Esophagus muscularis mucosa (tissue), 4 donors: ENCODE results near the gene DUSP22. TPM values are rescaled to one million over a fixed set of nuclear protein-coding genes. Genes with fewer than 3 reads are reported as not detected.

Source experiments
- DNase-seq: peaks from one replicate; pipeline ENCODE4 v3.0.0-alpha.2; 2017; ENCODE audit errors: extremely low spot score
- H3K27ac ChIP-seq, 4 donors: fragments of 200-600 bp; sonication (generic); replicated peaks in 1 of 4; 1 replicate in 3 of 4; 2 replicates in 1 of 4; pipeline ENCODE4 v1.5.1; 2016 to 2019; ENCODE audit warnings: mild to moderate bottlenecking in 1 of 4
- H3K27me3 ChIP-seq, 4 donors: fragments of 200-600 bp; sonication (generic); one replicate each; pipeline versions ENCODE4 v1.5.1 to v1.6.0; 2016 to 2019
- H3K36me3 ChIP-seq, 4 donors: fragments of 200-600 bp; sonication (generic); one replicate each; pipeline ENCODE4 v1.5.1; 2016 to 2019
- H3K4me1 ChIP-seq, 4 donors: fragments of 200-600 bp; sonication (generic); one replicate each; pipeline ENCODE4 v1.5.1; 2016 to 2019
- H3K4me3 ChIP-seq, 4 donors: fragments of 200-600 bp; sonication (generic); 1 replicate in 2 of 4; 2 replicates in 2 of 4; pipeline ENCODE4 v1.5.1; 2016 to 2019; ENCODE audit warnings: mild to moderate bottlenecking in 4 of 4, moderate library complexity in 1 of 4
- H3K9me3 ChIP-seq, 4 donors: fragments of 200-600 bp; sonication (generic); 1 replicate in 3 of 4; 2 replicates in 1 of 4; pipeline ENCODE4 v1.5.1; 2016 to 2019
- EP300 ChIP-seq: sonication (generic); formaldehyde crosslinking; IDR thresholded peaks from one replicate; pipeline ENCODE4 v1.6.1; 2017; ENCODE audit warnings: antibody characterized with exemption
- POLR2A ChIP-seq: fragments of 450-650 bp; IDR thresholded peaks from one replicate; pipeline ENCODE4 v1.6.1; 2017; ENCODE audit warnings: antibody characterized with exemption, moderate library complexity, mild to moderate bottlenecking, low read depth
- POLR2AphosphoS5 ChIP-seq, 2 donors: sonication (generic); formaldehyde crosslinking; IDR thresholded peaks; one replicate each; pipeline ENCODE4 v1.6.1; 2017; ENCODE audit warnings: antibody characterized with exemption in 2 of 2
- WGBS: methylation state at CpG from one replicate; pipeline ENCODE4 v1.1.5; 2018; 5-methylcytosine and 5-hydroxymethylcytosine counted together
- intact Hi-C: fragments of 100-400 bp; cut with DNase I; formaldehyde crosslinking; loops from one replicate; pipeline ENCODE4 v1.15.1; 2023
- total RNA-seq, 4 donors: library from RNA; depleted of rRNA; stranded (reverse); fragments of >200 nt; gene quantifications; one replicate each; pipeline versions ENCODE4 v1.1.0 to v1.2.1, GENCODE V29; 2016
- TF ChIP-seq, protein P1 (sequence below), 3 experiments: fragments of 200-600 bp in 2 of 3; fragments of 450-650 bp in 1 of 3; sonication (generic) in 2 of 3; IDR thresholded peaks; one replicate each; pipeline ENCODE4 v1.5.1; 2017 to 2019; ENCODE audit warnings: antibody characterized with exemption in 3 of 3, mild to moderate bottlenecking in 2 of 3, moderate library complexity in 1 of 3

The DUSP22 gene
- total RNA-seq, 4 donors from 2014 or later = 67.7 to 95.6 (median 73.7) TPM

DNA sequence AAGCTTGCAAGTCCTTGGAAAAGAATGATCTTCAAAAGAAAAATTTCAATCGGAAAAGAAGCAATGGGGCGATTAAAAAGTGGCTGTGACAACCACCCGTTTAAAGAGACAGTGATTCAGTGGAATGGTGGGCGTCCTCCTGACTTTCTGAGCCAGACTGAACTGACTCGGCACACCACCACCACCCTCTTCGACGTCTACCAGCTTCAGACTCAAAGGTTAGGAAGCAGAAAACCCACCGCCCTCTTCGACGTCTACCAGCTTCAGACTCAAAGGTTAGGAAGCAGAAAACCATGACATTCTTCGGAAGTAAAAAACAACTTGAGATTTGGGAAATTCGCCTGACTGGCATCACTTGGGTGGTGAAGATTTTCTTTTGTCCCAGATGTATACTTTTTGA, 71.0 kb downstream of the DUSP22 start:
- no peak for DNase-seq
- intact Hi-C loops = no loop called here
- no peaks in the 10 kb centered on the region for H3K36me3 ChIP-seq
- TF ChIP-seq EP300 = no peak
- no peak for TF ChIP-seq POLR2AphosphoS5 (IDR thresholded peaks at IDR 0.05)
- TF ChIP-seq, protein P1, sequence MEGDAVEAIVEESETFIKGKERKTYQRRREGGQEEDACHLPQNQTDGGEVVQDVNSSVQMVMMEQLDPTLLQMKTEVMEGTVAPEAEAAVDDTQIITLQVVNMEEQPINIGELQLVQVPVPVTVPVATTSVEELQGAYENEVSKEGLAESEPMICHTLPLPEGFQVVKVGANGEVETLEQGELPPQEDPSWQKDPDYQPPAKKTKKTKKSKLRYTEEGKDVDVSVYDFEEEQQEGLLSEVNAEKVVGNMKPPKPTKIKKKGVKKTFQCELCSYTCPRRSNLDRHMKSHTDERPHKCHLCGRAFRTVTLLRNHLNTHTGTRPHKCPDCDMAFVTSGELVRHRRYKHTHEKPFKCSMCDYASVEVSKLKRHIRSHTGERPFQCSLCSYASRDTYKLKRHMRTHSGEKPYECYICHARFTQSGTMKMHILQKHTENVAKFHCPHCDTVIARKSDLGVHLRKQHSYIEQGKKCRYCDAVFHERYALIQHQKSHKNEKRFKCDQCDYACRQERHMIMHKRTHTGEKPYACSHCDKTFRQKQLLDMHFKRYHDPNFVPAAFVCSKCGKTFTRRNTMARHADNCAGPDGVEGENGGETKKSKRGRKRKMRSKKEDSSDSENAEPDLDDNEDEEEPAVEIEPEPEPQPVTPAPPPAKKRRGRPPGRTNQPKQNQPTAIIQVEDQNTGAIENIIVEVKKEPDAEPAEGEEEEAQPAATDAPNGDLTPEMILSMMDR (IDR thresholded peaks at IDR 0.05) = no peak
- TF ChIP-seq POLR2A = no peak
- WGBS = 84% methylated on average over 12 of the region's 12 CpGs
- no peak overlapping the region for H3K27ac ChIP-seq
- H3K27me3 ChIP-seq = peaks cover 0 to 42% (median 2%) of the 10 kb centered on the region in 4 donors
- H3K4me1 ChIP-seq = no peaks in the 10 kb centered on the region
- peaks cover 0 to 17% (median 4%) of the 10 kb centered on the region in 4 donors for H3K9me3 ChIP-seq
- H3K4me3 ChIP-seq = no peak overlapping the region

DNA sequence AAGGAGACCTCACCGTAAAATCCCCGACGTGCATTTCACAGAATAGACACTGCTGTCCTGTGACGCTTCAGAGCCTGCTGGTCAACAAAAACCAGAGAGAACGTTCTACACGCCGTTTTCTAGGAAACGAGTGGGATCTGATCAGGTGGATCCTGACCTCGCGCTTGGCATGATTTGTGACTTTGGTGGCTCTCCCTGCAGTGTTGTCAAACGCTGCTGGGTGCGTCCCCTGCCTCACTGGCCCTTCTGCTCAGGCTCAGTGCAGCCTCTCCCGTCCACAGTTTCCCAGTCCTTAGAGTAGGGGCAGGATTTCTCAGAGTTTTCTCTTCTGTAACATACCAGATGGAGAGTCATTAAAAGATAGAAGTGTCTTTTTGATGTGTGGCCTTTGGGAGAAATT, 71.6 kb downstream of the DUSP22 start:
- intact Hi-C loops = no loop called here
- no peak for TF ChIP-seq POLR2AphosphoS5 (IDR thresholded peaks at IDR 0.05)
- TF ChIP-seq POLR2A = no peak
- TF ChIP-seq, protein P1 (IDR thresholded peaks at IDR 0.05) = no peak
- no peak for TF ChIP-seq EP300
- Histone ChIP-seq H3K4me1 (no peaks in the 10 kb centered on the region), H3K9me3 (peaks cover 0 to 17% (median 4%) of the 10 kb centered on the region in 4 donors), H3K36me3 (no peaks in the 10 kb centered on the region), H3K4me3 (no peak overlapping the region), H3K27ac (no peak overlapping the region), H3K27me3 (peaks cover 0 to 45% (median 4%) of the 10 kb centered on the region in 4 donors)
- no peak for DNase-seq
- WGBS = 90% methylated on average over 13 of the region's 13 CpGs

DNA sequence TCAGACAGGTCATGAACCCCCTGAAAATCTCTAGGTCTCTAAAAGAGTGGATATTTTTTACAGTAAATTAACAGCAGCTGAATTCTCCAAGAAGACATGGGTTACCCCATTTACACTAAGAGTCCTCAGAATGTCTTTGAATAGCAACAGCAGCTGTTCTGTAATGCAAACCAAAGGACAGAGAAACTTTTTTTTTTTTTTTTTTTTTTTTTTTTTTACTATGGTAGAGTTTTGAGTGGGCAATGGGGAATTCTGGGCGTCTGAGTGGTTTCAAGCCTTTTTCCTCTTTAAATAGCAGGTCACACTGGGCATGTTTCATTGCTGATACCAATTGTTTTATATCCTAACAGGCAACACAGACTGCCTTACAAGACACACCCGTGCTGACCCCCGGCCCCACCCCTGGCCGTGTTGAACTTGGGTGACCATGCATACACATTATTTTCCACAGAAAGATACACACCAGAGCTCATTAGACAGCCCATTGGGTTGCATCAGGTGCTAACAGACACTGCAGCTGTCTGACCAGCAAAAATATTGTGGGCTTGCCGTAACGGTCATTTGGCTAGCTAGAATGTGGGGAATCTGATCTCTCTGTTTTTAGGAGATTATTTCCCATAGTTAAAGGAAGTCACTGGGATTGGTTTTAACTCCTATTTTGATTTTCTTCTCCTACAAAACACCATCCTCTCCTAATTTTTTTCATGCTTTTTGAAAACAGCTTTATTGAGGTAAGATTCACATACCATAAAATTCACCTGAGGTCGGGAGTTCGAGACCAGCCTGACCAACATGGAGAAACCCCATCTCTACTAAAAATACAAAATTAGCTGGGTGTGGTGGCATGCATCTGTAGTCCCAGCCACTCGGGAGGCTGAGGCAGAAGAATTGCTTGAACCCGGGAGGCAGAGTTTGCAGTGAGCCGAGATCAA, 72.6 kb downstream of the DUSP22 start:
- intact Hi-C loops = no loop called here
- Histone ChIP-seq H3K4me3 (no peak overlapping the region), H3K36me3 (no peaks in the 10 kb centered on the region), H3K27ac (no peak overlapping the region), H3K27me3 (peaks cover 0 to 55% (median 4%) of the 10 kb centered on the region in 4 donors), H3K4me1 (no peaks in the 10 kb centered on the region), H3K9me3 (peaks cover 0 to 17% (median 4%) of the 10 kb centered on the region in 4 donors)
- 68% methylated on average over 11 of the region's 11 CpGs for WGBS
- no peak for DNase-seq
- TF ChIP-seq, protein P1 (IDR thresholded peaks at IDR 0.05) = no peak
- TF ChIP-seq EP300 = no peak
- TF ChIP-seq POLR2A = no peak
- TF ChIP-seq POLR2AphosphoS5 (IDR thresholded peaks at IDR 0.05) = no peak

DNA sequence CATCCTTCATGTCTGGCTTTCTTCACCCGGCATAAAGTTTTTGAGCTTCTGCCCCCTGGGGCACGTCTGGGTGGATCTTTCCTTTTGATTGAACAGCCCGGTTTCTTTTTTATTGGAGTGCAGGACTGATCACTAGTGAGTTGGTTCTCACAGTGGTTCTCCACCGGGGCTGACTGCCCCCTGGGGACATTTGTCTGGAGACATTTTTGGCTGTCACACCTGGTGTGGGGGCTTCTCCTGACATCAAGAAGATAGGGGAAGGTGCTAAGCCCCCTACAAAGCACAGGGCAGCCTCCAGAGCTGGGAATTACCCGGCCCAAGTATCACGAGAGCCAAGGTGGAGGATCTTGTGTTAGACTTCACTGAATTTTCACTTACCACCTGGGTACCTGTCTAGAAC, 73.5 kb downstream of the DUSP22 start:
- peaks cover 0 to 17% (median 4%) of the 10 kb centered on the region in 4 donors for H3K9me3 ChIP-seq
- TF ChIP-seq EP300 = no peak
- no peak for TF ChIP-seq POLR2A
- TF ChIP-seq, protein P1 (IDR thresholded peaks at IDR 0.05) = no peak
- no peak for TF ChIP-seq POLR2AphosphoS5 (IDR thresholded peaks at IDR 0.05)
- no peak for DNase-seq
- H3K27ac ChIP-seq = no peak overlapping the region
- WGBS = 64% methylated on average over 6 of the region's 6 CpGs
- peaks cover 0 to 64% (median 7%) of the 10 kb centered on the region in 4 donors for H3K27me3 ChIP-seq
- H3K4me1 ChIP-seq = no peaks in the 10 kb centered on the region
- intact Hi-C loops = no loop called here
- H3K4me3 ChIP-seq = no peak overlapping the region
- H3K36me3 ChIP-seq = no peaks in the 10 kb centered on the region
